T-helper 9 cell (primary cell): Measurements from ENCODE around the gene VWC2L.

ENCODE experiments used
- DNase-seq: peaks from one replicate; pipeline ENCODE4 v3.0.0-alpha.2; 2020

VWC2L gene

GRCh38 chr2:214469728-214470127 lies 58.9 kb downstream of the VWC2L start:
- no peak for DNase-seq

- no peak for DNase-seq
Observed at GRCh38 chr2:214471382-214471781, 60.5 kb downstream of the VWC2L start.

GRCh38 chr2:214471990-214472389 lies 61.1 kb downstream of the VWC2L start:
- no peak for DNase-seq

- no peak for DNase-seq
Observed at GRCh38 chr2:214477305-214477704, 66.5 kb downstream of the VWC2L start.

GRCh38 chr2:214481204-214481603 lies 70.3 kb downstream of the VWC2L start:
- DNase-seq, result no peak

- DNase-seq, result no peak
Observed at GRCh38 chr2:214482728-214483127, 71.9 kb downstream of the VWC2L start.

- DNase-seq, result no peak
Observed at GRCh38 chr2:214484239-214484638, 73.4 kb downstream of the VWC2L start.

- DNase-seq, result no peak
Observed at GRCh38 chr2:214484701-214485100, 73.8 kb downstream of the VWC2L start.

- no peak for DNase-seq
Observed at GRCh38 chr2:214489181-214489580, 78.3 kb downstream of the VWC2L start.

GRCh38 chr2:214489702-214490101 lies 78.8 kb downstream of the VWC2L start:
- DNase-seq, result no peak

- DNase-seq, result no peak
Observed at GRCh38 chr2:214492152-214492551, 81.3 kb downstream of the VWC2L start.

GRCh38 chr2:214492608-214493007 lies 81.8 kb downstream of the VWC2L start:
- no peak for DNase-seq

GRCh38 chr2:214497489-214497888 lies 86.6 kb downstream of the VWC2L start:
- DNase-seq, result no peak

GRCh38 chr2:214503568-214503967 lies 92.7 kb downstream of the VWC2L start:
- DNase-seq, result no peak

GRCh38 chr2:214504599-214505376 lies 93.9 kb downstream of the VWC2L start:
- no peak for DNase-seq

GRCh38 chr2:214507032-214507431 lies 96.2 kb downstream of the VWC2L start:
- DNase-seq, result no peak

- DNase-seq, result no peak
Observed at GRCh38 chr2:214514704-214515103, 103.8 kb downstream of the VWC2L start.

GRCh38 chr2:214515111-214515510 lies 104.3 kb downstream of the VWC2L start:
- no peak for DNase-seq

GRCh38 chr2:214519258-214519818 lies 108.5 kb downstream of the VWC2L start:
- no peak for DNase-seq

- no peak for DNase-seq
Observed at GRCh38 chr2:214529021-214529420, 118.2 kb downstream of the VWC2L start.

- DNase-seq, result no peak
Observed at GRCh38 chr2:214529514-214529913, 118.7 kb downstream of the VWC2L start.

GRCh38 chr2:214533541-214533940 lies 122.7 kb downstream of the VWC2L start:
- DNase-seq, result no peak

- no peak for DNase-seq
Observed at GRCh38 chr2:214536625-214537024, 125.8 kb downstream of the VWC2L start.

GRCh38 chr2:214537929-214538328 lies 127.1 kb downstream of the VWC2L start:
- DNase-seq, result no peak

- no peak for DNase-seq
Observed at GRCh38 chr2:214542295-214542694, 131.4 kb downstream of the VWC2L start.
